D721Med (cell line): ENCODE measurements around the gene TENM4.

Experiments
- DNase-seq: peaks from one replicate; pipeline ENCODE4 v3.0.0; 2011; ENCODE audit warnings: low spot score; ENCODE audit not compliant: insufficient read length
- FAIRE-seq: peaks from 2 replicates; lab custom pipeline; 2011; peaks lifted over from hg19 to GRCh38; lab: Jason Lieb, UNC
- TF ChIP-seq, protein P1 (sequence below): IDR thresholded peaks from 2 replicates; pipeline ENCODE4 v1.5.1; 2012; ENCODE audit warnings: mild to moderate bottlenecking, control low read depth; ENCODE audit not compliant: insufficient read depth; ENCODE audit errors: missing control alignments

The TENM4 gene

DNA sequence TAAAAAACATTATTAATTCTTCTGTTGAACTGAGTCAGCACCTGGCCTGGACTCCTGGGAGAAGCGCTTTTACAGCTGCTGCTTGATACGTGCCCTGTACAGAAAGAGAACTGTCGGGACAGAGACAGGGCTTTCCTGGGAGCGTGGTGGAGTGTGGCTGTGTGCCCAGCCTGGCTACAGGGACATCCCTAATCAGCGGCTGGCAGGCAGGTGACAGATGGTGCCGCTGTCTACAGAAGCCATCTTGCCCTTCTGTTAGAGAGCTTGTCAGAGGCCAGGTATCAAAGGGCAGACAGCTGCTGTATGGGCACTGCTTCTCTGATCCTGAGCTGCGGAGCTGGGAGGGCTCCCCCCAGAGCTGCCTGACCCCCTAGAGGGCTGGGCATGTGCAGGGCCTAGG, 361.8 kb downstream of the TENM4 start:
- DNase-seq (peak; percentile 41), FAIRE-seq (no peak)
- TF ChIP-seq, protein P1, sequence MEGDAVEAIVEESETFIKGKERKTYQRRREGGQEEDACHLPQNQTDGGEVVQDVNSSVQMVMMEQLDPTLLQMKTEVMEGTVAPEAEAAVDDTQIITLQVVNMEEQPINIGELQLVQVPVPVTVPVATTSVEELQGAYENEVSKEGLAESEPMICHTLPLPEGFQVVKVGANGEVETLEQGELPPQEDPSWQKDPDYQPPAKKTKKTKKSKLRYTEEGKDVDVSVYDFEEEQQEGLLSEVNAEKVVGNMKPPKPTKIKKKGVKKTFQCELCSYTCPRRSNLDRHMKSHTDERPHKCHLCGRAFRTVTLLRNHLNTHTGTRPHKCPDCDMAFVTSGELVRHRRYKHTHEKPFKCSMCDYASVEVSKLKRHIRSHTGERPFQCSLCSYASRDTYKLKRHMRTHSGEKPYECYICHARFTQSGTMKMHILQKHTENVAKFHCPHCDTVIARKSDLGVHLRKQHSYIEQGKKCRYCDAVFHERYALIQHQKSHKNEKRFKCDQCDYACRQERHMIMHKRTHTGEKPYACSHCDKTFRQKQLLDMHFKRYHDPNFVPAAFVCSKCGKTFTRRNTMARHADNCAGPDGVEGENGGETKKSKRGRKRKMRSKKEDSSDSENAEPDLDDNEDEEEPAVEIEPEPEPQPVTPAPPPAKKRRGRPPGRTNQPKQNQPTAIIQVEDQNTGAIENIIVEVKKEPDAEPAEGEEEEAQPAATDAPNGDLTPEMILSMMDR, result no peak

DNA sequence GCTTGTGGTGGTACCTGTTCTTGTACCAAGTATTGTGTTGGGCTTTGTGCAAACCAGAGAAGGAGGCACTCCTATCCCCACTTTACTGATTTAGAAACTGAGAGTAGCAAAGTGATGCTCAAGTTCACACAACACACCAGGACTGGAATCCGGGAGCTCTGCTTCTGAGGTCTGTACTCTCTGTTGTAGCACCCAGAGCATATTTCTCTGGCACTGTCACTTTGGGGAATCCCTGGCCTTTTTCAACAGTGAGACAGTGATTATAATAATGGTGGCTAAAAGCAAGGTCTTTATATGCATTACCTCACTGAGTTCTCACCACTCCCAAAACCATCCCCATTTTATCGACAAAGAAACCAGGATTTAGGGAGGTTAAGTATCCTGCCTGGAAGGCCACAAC, 362.4 kb downstream of the TENM4 start:
- DNase-seq, result no peak
- TF ChIP-seq, protein P1, result no peak
- FAIRE-seq, result no peak

DNA sequence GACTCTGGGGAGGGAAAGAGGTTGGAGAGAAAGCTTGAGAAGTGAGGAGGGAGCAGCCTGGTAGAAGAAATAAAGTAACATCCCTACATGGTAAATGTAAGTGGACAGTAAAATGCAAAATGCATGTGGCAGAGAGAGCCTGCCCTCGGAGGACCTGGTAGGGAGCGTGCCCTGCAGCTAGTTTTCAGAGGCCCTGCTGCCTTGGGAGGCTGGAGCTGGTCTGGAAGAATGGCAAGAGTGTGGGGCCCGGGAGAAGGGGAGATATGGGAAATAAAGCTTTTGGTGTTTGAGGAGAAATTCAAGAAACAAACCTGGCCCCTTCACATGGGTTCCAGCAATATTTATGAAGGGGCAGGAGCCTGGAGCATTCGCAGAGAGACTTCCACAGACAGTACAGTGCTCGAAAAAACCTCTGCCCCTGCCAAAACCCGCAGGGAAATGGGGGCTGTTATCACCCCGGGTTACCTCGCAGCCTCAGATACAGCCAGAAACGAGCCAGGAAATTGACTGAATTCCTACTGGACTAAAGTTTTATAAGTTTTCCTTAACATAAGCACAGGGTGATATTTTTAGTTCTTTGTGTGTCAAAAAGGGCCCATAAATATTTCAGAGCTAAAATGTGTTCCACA, 363.0 kb downstream of the TENM4 start:
- FAIRE-seq, result no peak
- DNase-seq, result no peak
- TF ChIP-seq, protein P1, result no peak

DNA sequence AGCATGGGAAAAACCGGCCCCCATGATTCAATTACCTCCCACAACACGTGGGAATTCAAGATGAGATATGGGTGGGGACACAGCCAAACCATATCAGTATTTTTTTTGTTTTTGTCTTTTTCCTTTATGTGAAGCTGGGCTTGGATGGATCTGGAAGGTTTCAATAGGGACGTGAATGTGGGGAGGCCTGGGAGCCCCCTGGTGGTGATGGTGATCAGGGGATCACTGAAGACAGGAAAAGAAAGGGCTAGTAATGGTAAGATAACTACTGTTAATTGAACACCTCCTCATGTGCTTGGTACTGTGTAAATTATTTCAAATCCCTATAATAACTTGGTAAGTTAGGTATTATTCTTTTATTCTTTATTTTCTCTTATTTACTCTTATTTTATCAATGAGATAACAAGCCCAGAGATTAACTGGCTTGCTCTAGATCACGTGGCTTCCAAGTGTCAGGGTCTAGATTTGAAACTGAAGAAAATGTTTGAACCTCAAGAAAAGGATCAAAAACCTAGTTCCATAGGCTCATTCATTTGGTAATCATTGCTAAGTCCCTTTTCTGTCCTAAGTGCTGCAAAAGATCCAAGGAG, 364.2 kb downstream of the TENM4 start:
- TF ChIP-seq, protein P1, result peak; percentile 40
- no peak for DNase-seq
- no peak for FAIRE-seq

DNA sequence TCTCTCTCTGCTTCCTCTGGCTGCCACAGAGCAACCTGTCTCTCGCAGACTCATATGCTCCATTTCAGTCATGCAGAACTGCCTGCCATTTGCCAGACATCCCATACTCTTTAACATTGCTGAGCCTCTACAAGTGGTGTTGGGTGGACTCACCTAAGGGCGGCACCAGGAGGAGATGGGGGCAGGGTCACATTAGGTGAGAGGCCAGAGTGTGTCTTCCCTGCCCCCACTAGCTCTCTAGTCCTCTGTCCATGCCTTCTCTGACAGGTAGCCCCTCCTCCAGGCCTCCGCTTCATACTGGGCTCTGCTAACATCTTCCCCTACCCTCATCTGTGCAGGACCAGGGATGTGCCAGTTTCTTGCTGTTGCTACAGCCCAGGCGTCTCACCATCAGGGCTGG, 366.3 kb downstream of the TENM4 start:
- TF ChIP-seq, protein P1, result no peak
- FAIRE-seq, result no peak
- DNase-seq, result no peak

DNA sequence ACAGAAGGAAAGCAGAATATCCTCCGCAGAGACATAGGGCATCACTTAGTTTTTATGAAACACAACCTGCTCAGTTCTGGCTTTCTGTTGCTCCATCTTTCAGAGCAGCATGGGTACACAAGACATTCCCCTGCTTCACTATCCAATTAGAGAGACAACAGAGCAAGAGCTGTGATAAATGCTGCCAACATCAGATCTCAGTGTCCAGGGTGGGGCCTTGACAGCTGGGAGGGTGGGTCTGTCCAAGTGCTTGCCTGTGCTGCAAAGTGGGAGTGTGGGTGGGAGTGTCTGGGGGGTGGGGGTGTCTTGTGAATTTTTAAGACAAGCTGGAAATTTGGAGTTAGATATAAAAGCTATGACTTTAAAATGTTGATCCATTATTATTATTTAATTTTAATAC, 369.6 kb downstream of the TENM4 start:
- DNase-seq (no peak), FAIRE-seq (no peak)
- TF ChIP-seq, protein P1, result no peak

DNA sequence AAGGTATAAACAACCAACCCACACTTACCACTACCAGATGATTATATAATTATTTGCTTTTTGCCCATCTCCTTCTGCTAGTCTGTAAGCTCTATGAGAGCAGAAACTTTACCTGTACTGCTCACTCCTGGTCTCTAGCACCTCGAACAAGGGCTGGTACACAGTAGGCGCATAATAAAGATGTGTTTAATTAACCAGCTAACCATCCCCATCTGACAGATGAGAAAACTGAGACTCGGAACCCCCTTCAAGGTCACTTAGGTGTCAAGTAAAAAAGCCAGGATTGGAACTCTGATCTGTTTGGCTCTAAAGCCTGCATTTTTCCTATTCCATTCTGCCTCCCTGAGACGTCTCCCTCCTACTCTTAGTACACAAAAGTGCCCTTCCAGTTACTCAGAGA, 370.3 kb downstream of the TENM4 start:
- FAIRE-seq (no peak), DNase-seq (no peak)
- TF ChIP-seq, protein P1, result no peak
